ENCODE results near the gene SPPL3. TPM values are rescaled to one million over a fixed set of nuclear protein-coding genes. Genes with fewer than 3 reads are reported as not detected.

SPPL3 gene
- total RNA-seq, 1 donor: 10.9 TPM

DNA sequence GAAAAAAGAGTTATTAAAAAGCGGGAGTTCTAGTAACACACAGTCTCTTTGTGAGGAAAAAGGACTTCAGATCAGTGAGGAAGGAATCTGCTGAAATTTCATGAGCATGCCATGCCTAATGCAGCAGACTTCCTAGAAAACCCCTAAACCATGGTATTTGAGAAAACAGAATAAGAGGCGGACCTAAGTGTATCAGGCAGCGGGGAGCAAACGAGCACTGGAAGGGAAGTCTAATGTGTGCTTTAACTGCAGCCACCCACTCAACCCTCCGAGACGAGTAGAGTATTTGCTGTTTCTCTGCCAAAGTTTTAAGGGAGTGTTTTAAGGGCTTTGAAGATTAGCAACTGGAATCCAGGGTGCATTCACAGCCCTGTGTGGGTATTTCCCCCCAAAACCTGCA, 142.1 kb downstream of the SPPL3 start:
- Histone ChIP-seq H3K36me3 (ENCODE audit: insufficient read depth, low read length) (peaks cover 39% of the 10 kb centered on the region), H3K4me1 (ENCODE audit: insufficient read depth, low read length) (no peaks in the 10 kb centered on the region), H3K9me3 (ENCODE audit: low read depth, low read length) (no peaks in the 10 kb centered on the region), H3K79me2 (ENCODE audit: insufficient read depth, low read length) (no peaks in the 10 kb centered on the region), H3K4me3 (ENCODE audit: insufficient read depth, low read length) (no peak overlapping the region), H4K20me1 (ENCODE audit: insufficient read depth, low read length) (no peaks in the 10 kb centered on the region), H3K4me2 (ENCODE audit: insufficient read depth, low read length) (no peak overlapping the region), H3K27me3 (ENCODE audit: insufficient read depth, low read length) (no peaks in the 10 kb centered on the region), H3K27ac (ENCODE audit: low read depth, low read length) (no peak overlapping the region), H2AFZ (ENCODE audit: low read length) (no peak overlapping the region)
- peak; percentile 44 for DNase-seq (ENCODE audit: insufficient read length, low spot score, missing footprints)
- TF ChIP-seq CTCF (IDR thresholded peaks at IDR 0.05; ENCODE audit: extremely low read depth, low read depth, low read length): no peak

DNA sequence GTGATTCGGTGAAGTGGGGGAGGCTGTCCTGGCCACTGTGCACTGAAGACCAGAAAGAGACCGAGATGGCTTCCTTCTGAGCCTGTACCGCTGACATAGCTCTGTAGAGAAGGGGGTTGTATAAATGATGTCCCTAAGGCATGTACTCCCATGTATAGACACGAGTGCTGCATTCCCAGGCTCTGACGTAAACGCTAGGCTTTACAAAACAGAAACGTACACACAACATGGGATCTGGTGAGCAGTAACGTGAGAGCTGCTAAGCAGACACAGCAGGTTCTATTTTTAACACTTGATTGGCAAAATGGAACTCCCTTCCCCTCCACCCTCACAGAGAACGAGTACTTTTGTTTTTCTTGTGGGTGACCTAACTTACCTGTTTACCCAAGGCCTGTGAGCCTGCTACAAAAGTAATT, 142.6 kb downstream of the SPPL3 start:
- peak; percentile 39 for DNase-seq (ENCODE audit: insufficient read length, low spot score, missing footprints)
- H3K4me3 ChIP-seq (ENCODE audit: insufficient read depth, low read length): no peak overlapping the region
- H3K27me3 ChIP-seq (ENCODE audit: insufficient read depth, low read length): no peaks in the 10 kb centered on the region
- H3K27ac ChIP-seq (ENCODE audit: low read depth, low read length): no peak overlapping the region
- no peaks in the 10 kb centered on the region for H3K9me3 ChIP-seq (ENCODE audit: low read depth, low read length)
- no peak overlapping the region for H3K4me2 ChIP-seq (ENCODE audit: insufficient read depth, low read length)
- no peak overlapping the region for H2AFZ ChIP-seq (ENCODE audit: low read length)
- peaks cover 33% of the 10 kb centered on the region for H3K36me3 ChIP-seq (ENCODE audit: insufficient read depth, low read length)
- no peak for TF ChIP-seq CTCF (IDR thresholded peaks at IDR 0.05; ENCODE audit: extremely low read depth, low read depth, low read length)
- H3K4me1 ChIP-seq (ENCODE audit: insufficient read depth, low read length): no peaks in the 10 kb centered on the region
- H3K79me2 ChIP-seq (ENCODE audit: insufficient read depth, low read length): no peaks in the 10 kb centered on the region
- no peaks in the 10 kb centered on the region for H4K20me1 ChIP-seq (ENCODE audit: insufficient read depth, low read length)

- H3K9me3 ChIP-seq (ENCODE audit: low read depth, low read length): no peaks in the 10 kb centered on the region
- H3K27ac ChIP-seq (ENCODE audit: low read depth, low read length): no peak overlapping the region
- H3K4me2 ChIP-seq (ENCODE audit: insufficient read depth, low read length): no peak overlapping the region
- H3K79me2 ChIP-seq (ENCODE audit: insufficient read depth, low read length): no peaks in the 10 kb centered on the region
- no peaks in the 10 kb centered on the region for H3K27me3 ChIP-seq (ENCODE audit: insufficient read depth, low read length)
- H3K4me3 ChIP-seq (ENCODE audit: insufficient read depth, low read length): no peak overlapping the region
- H2AFZ ChIP-seq (ENCODE audit: low read length): no peak overlapping the region
- peaks cover 24% of the 10 kb centered on the region for H3K36me3 ChIP-seq (ENCODE audit: insufficient read depth, low read length)
- peak; percentile 42 for DNase-seq (ENCODE audit: insufficient read length, low spot score, missing footprints)
- no peaks in the 10 kb centered on the region for H4K20me1 ChIP-seq (ENCODE audit: insufficient read depth, low read length)
- no peak for TF ChIP-seq CTCF (IDR thresholded peaks at IDR 0.05; ENCODE audit: extremely low read depth, low read depth, low read length)
- H3K4me1 ChIP-seq (ENCODE audit: insufficient read depth, low read length): no peaks in the 10 kb centered on the region
Measured at GRCh38 chr12:120760349-120761254, 143.6 kb downstream of the SPPL3 start.

- DNase-seq (ENCODE audit: insufficient read length, low spot score, missing footprints): peak; percentile 48
- no peaks in the 10 kb centered on the region for H3K27me3 ChIP-seq (ENCODE audit: insufficient read depth, low read length)
- no peaks in the 10 kb centered on the region for H3K9me3 ChIP-seq (ENCODE audit: low read depth, low read length)
- H2AFZ ChIP-seq (ENCODE audit: low read length): no peak overlapping the region
- H3K4me2 ChIP-seq (ENCODE audit: insufficient read depth, low read length): no peak overlapping the region
- H3K27ac ChIP-seq (ENCODE audit: low read depth, low read length): no peak overlapping the region
- H3K36me3 ChIP-seq (ENCODE audit: insufficient read depth, low read length): peaks cover 20% of the 10 kb centered on the region
- H3K79me2 ChIP-seq (ENCODE audit: insufficient read depth, low read length): no peaks in the 10 kb centered on the region
- H3K4me3 ChIP-seq (ENCODE audit: insufficient read depth, low read length): no peak overlapping the region
- TF ChIP-seq CTCF (IDR thresholded peaks at IDR 0.05; ENCODE audit: extremely low read depth, low read depth, low read length): no peak
- H4K20me1 ChIP-seq (ENCODE audit: insufficient read depth, low read length): no peaks in the 10 kb centered on the region
- H3K4me1 ChIP-seq (ENCODE audit: insufficient read depth, low read length): no peaks in the 10 kb centered on the region
Measured at GRCh38 chr12:120759591-120760348, 144.4 kb downstream of the SPPL3 start.

All from osteoblast (primary cell).